Measurements from ENCODE around the gene TM4SF4.

TM4SF4 gene

GRCh38 chr3:149455989-149456388 is 18.5 kb upstream of the TM4SF4 start:
- no peak for DNase-seq

GRCh38 chr3:149459491-149460059 is 14.9 kb upstream of the TM4SF4 start:
- DNase-seq: no peak

DNA sequence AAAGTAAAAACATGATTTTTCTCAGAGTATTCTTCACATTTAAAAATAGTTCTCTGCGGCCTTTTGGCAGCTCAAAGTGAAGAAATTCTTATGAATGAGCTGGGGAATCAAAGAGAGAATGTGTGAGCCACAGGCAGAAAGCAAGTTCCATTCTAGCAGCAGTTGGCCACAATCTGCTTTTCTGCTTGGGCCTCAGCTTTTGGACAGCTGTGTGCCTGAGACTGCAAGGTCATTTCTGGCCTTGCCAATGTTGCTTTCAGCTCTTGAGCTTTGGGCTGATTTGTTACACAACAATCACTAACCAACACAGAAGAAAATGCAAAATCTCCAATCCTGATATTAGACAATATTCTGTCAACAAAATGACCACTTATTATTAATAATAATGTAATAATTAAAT is 14.4 kb upstream of the TM4SF4 start:
- DNase-seq: no peak

DNA sequence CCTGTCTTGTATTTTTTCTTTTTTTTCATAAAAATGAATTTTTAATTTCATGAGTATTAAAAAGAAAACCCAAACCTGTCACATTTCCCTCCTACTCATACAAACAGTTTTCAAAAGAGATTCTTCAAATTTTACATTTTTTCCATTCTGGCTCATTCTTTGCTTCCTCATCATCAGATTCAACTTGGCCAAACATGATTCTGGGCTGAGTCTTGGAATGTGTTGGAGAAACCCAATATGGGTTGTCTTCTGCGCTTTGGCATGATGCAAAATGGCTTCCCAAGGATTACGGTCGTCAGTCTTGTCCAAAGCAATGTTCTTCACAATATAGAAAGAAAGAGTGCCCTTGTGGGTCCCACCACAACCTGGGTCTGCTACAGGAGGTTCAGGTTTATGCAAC is 12.4 kb upstream of the TM4SF4 start:
- DNase-seq: no peak

GRCh38 chr3:149462581-149463011 is 11.9 kb upstream of the TM4SF4 start:
- DNase-seq: no peak

DNA sequence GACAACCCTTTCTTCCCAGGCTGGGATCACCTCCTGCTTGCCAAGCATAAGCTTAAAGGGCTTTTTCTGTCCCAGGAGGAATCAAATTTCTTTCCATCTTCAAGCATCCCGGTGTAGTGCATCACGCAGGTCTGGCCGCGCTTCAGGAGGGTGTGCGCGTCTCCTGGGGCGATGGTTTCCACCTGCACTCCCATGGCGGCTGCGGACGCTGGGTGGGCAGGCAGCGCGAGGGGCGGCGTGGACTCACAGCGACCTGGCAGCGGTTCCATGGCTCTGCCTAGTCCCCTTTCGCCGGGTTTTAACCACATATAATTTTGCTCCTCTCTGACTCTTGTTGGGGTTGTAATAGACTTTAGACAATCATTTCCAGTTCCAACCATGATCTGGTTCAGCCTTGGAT is 10.6 kb upstream of the TM4SF4 start:
- DNase-seq: no peak

DNA sequence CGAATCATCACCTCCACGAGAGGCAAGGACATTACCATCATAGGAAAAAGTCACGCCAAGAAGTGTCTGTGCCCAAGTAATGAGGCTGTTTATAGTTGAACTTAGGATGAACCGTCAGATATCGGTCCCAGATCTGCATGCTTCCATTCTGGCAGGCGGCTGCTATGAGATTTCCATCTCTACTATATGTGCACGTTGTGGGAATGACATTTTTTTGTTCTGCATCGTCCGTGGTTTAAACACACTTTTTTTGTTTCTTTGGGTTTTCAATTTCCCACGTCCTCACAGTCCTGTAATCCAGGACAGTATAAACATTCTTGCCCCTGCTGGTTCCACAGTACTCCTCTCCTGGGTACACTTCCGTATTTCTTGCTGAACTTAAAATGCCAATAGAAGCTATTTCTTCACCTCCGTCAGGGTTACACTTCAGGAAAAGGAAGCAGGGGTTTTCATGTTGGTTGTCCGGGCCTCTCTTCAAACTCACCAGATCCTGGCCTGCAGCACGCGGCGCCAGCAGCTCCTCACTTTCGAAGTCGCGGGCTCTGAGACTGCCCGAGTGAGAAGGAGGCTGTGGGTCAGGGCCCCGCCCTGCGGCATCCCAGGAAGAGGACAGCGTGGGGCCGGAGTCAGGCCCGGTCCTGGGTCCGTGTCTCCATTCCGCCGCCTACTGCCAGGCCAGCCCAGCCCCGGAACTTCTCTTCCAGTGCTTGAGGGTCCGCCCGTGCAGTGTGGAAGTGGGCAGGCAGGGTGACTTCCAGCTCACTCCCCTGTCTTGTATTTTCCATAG is 9.8 kb upstream of the TM4SF4 start:
- DNase-seq: no peak

DNA sequence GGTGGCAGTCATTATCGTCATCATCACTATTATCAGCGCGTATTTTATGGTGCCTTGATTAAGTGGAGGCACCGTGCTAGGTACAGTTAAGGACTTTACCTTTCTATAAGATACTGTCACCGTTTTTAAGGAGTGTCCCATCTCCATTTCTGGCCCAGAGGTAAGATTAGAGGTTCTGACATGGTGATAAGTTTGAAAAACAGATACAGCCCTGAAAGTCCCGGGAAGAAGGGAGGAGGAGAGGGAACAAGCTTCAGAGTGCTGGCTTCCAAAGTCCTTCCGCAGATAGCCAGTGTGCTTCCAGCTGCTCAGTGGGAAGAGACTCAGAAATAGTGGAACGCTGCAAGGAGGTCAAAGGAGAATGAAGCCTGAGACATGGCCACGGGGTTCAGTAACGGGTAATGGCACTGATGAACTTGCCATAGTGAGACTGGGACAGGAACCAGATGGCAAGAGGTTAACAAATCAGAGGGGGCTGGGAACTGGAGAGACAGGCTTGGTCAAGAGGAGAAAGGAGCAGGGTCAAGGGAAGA is 9.1 kb upstream of the TM4SF4 start:
- DNase-seq: no peak

- DNase-seq: no peak
These were observed 8.3 kb upstream of the TM4SF4 start for GRCh38 chr3:149466192-149466591.

- DNase-seq: no peak
These were observed 5.8 kb upstream of the TM4SF4 start for GRCh38 chr3:149468504-149469212.

DNA sequence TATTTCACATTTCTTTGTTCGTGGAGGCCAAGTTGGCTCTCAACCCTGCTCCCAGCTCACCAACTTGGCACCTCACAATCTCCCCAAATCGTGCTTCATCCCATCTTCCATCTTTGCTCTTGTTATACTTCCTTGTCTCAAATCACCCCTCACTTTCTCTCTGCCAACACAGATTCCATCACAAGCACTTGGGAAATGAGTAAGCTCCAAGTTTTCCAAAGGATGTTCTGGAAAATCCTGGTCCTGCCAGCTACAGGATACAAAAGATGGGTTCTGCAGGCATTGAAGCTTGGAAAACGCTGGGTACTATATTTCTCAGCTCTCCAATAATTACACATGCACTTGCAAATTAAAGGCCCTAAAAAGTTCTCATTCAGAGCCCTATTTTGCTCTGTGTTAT is 4.1 kb upstream of the TM4SF4 start:
- DNase-seq: no peak

DNA sequence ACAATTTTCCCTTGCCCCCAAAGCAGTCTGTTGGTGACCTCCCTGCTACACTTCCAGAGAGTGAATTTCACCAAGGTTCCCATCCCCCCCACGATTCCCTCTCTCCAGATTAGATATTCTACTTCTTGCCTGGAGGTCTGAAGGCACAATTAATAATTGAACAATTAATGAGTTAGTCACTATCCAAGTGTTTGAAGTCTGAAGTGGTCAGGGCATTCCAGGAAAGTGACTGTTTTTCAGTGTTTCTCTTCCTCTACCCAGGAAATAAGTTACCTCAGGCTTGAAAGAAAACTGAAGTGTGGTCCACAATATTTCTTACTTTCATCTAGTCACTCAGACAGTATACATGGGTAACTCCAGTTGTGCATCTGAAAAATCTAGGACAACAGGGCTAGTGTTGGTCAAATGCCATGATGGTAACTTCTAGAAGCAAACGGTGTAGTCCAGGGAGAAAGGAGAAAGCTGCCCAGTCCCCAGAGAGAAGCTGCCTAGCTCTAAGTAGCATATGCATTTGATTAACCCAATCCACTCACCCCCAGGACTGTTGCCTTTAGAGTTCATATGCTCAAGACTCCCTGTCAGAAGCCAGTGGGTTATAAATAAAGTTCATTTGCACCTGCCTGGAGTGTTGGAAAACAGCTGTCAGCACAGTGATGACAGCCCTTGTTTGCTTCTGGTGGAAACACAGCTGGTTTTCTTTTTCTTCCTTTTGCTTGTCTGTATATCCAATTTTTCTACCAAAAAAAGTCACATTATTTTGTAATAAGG is 2.3 kb upstream of the TM4SF4 start:
- DNase-seq: no peak

GRCh38 chr3:149473357-149474249 is 894 bp upstream of the TM4SF4 start:
- DNase-seq: no peak

DNA sequence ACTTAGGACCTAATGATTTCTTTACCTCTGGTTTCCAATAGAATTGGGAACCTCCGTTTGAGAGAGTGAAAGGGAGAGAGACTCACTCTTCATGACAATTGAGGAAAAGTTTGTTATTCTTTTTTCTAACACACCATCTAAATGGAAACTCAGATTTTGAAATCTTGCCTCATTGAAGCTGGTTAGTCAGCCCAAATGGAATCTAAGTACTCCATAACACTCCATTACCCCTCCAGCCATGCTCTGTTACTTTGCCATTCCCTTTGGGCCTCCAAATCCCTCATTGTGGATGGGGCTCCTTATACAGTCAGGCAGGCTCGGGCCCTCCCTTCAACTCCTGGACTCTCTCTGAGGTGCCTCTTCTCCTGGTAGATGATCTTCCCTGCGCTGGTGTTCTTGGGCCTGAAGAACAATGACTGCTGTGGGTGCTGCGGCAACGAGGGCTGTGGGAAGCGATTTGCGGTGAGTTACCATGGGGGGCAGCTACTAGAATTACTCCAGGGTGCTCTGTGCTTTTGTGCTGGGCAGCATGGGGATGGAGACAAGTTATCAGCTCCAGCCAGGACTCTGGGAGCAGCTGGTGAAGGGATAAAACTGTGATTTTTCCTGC is 1.1 kb downstream of the TM4SF4 start:
- no peak for DNase-seq

DNA sequence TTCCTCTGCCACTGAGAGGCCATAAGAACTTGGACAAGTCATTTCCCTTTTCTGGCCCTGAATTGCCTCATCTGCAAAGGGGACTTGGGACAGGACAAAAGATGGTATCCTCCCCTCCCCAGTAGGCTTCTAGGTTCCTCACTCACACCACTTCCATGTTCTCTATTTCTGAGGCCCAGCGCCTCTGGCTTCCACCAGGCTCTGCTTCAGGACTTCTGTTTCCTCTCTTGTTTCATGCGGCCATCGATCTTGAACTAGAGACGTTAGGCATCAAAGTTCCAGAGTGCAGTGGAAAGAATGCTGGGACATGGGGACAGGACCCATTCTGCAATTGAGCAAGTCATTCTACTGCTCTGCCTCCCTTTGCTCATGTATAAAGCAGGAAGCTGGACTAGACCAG is 1.7 kb downstream of the TM4SF4 start:
- no peak for DNase-seq

DNA sequence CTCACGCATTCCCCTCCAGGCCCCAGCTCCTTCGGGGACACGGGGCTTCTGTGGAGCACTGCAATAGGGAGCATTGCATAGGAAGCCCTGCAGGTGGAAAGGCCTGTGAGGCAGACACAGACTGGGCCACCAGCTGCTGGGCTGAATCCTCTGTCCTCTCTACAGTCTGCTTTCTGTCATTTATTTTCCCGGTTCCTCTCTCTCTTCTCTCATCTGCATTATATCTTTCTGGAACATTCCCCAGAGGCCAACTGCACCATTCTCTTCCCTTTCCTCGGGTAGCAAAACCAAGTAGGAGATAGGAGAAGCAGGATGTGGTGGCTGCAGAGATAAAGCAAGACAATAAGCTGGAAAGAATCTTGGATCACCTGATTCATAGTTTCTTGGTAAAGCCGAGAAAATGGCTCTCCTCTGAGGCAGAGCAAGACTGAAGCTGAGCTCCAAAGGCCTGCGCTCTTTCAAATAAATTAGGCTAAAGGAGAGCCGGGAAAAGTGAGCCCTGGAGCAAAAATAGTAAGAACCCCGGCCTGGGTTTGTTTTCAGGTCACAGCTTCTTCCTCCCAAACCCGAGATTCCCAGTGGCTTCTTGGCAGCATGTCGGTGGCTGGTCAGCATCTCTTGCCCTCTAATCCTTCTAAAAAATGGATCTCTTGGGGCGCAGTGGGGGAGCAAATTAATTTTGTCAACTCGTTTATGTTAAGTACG is 5.3 kb downstream of the TM4SF4 start:
- no peak for DNase-seq

- DNase-seq: no peak
These were observed 6.0 kb downstream of the TM4SF4 start for GRCh38 chr3:149480326-149481017.

DNA sequence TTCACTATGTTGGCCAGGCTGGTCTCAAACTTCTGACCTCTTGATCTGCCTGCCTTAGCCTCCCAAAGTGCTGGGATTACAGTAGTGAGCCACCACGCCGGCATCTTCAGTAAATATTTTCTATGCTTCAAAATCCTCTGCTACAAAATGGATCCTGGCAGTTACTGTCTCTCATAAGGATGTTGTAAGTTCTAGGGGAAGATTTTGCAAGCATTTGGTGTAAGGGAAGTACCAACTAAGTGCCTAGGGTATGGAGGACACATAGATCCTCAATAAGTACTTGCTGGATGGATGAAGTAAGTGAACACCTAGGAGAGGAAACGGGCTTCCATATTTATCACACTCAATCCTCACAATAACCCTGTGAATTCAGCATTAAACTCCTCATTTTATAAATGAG is 6.6 kb downstream of the TM4SF4 start:
- no peak for DNase-seq

GRCh38 chr3:149481491-149481890 is 7.0 kb downstream of the TM4SF4 start:
- DNase-seq: no peak

- no peak for DNase-seq
These were observed 12.2 kb downstream of the TM4SF4 start for GRCh38 chr3:149486726-149487125.

Data from NCI-H1694 treated with DMSO at 0.1 percent for 48 hours (cell line).